Measurements from ENCODE around the gene HRH2. TPM values are rescaled to one million over a fixed set of nuclear protein-coding genes. Genes with fewer than 3 reads are reported as not detected.

The HRH2 gene
- total RNA-seq, 1 donor from 2014 or later: 37.1 TPM

GRCh38 chr5:175706499-175706898 lies 48.6 kb downstream of the HRH2 start:
- Mint-ChIP-seq H3K27ac (no peak overlapping the region), H3K9me3 (no peaks in the 10 kb centered on the region), H3K27me3 (ENCODE audit: low read depth) (no peaks in the 10 kb centered on the region), H3K4me1 (ENCODE audit: low read depth) (peaks cover 4% of the 10 kb centered on the region), H3K4me3 (ENCODE audit: low read depth) (no peak overlapping the region), H3K36me3 (ENCODE audit: low read depth) (peaks cover 44% of the 10 kb centered on the region)
- intact Hi-C loops (cut with micrococcal nuclease): no loop called here
- no peak for DNase-seq (ENCODE audit: low spot score)

- Mint-ChIP-seq H3K4me3 (ENCODE audit: low read depth) (no peak overlapping the region), H3K27me3 (ENCODE audit: low read depth) (no peaks in the 10 kb centered on the region), H3K9me3 (no peaks in the 10 kb centered on the region), H3K36me3 (ENCODE audit: low read depth) (peaks cover 41% of the 10 kb centered on the region), H3K4me1 (ENCODE audit: low read depth) (peaks cover 4% of the 10 kb centered on the region), H3K27ac (no peak overlapping the region)
- intact Hi-C loops (cut with micrococcal nuclease): no loop called here
- no peak for DNase-seq (ENCODE audit: low spot score)
Measured at GRCh38 chr5:175707751-175708375, 50.0 kb downstream of the HRH2 start.

- Mint-ChIP-seq H3K9me3 (peaks cover 7% of the 10 kb centered on the region), H3K27ac (no peak overlapping the region), H3K36me3 (ENCODE audit: low read depth) (peaks cover 43% of the 10 kb centered on the region), H3K4me3 (ENCODE audit: low read depth) (no peak overlapping the region), H3K4me1 (ENCODE audit: low read depth) (peaks cover 4% of the 10 kb centered on the region), H3K27me3 (ENCODE audit: low read depth) (no peaks in the 10 kb centered on the region)
- intact Hi-C loops (cut with micrococcal nuclease): no loop called here
- DNase-seq (ENCODE audit: low spot score): no peak
Measured at GRCh38 chr5:175709276-175709781, 51.5 kb downstream of the HRH2 start.

GRCh38 chr5:175710326-175710725 lies 52.5 kb downstream of the HRH2 start:
- Mint-ChIP-seq H3K27ac (no peak overlapping the region), H3K9me3 (peaks cover 15% of the 10 kb centered on the region), H3K4me3 (ENCODE audit: low read depth) (no peak overlapping the region)

GRCh38 chr5:175711031-175711430 lies 53.2 kb downstream of the HRH2 start:
- H3K4me1 Mint-ChIP-seq (ENCODE audit: low read depth): peaks cover 4% of the 10 kb centered on the region
- H3K9me3 Mint-ChIP-seq: peaks cover 20% of the 10 kb centered on the region
- H3K27ac Mint-ChIP-seq: no peak overlapping the region
- H3K27me3 Mint-ChIP-seq (ENCODE audit: low read depth): no peaks in the 10 kb centered on the region
- no peak overlapping the region for H3K4me3 Mint-ChIP-seq (ENCODE audit: low read depth)
- no peak for DNase-seq (ENCODE audit: low spot score)
- intact Hi-C loops (cut with micrococcal nuclease): no loop called here
- peaks cover 46% of the 10 kb centered on the region for H3K36me3 Mint-ChIP-seq (ENCODE audit: low read depth)

More at GRCh38 chr5:175710326-175710725, 52.5 kb downstream of the HRH2 start:
- intact Hi-C loops (cut with micrococcal nuclease): no loop called here
- Mint-ChIP-seq H3K4me1 (ENCODE audit: low read depth) (peaks cover 4% of the 10 kb centered on the region), H3K36me3 (ENCODE audit: low read depth) (peaks cover 46% of the 10 kb centered on the region), H3K27me3 (ENCODE audit: low read depth) (no peaks in the 10 kb centered on the region)
- no peak for DNase-seq (ENCODE audit: low spot score)

GRCh38 chr5:175711472-175712312 lies 53.8 kb downstream of the HRH2 start:
- H3K36me3 Mint-ChIP-seq (ENCODE audit: low read depth): peaks cover 51% of the 10 kb centered on the region
- H3K4me3 Mint-ChIP-seq (ENCODE audit: low read depth): no peak overlapping the region
- intact Hi-C loops (cut with micrococcal nuclease): no loop called here
- H3K4me1 Mint-ChIP-seq (ENCODE audit: low read depth): peaks cover 4% of the 10 kb centered on the region
- DNase-seq (ENCODE audit: low spot score): no peak
- H3K27ac Mint-ChIP-seq: no peak overlapping the region
- no peaks in the 10 kb centered on the region for H3K27me3 Mint-ChIP-seq (ENCODE audit: low read depth)
- peaks cover 26% of the 10 kb centered on the region for H3K9me3 Mint-ChIP-seq

- H3K27me3 Mint-ChIP-seq (ENCODE audit: low read depth): no peaks in the 10 kb centered on the region
- peaks cover 53% of the 10 kb centered on the region for H3K36me3 Mint-ChIP-seq (ENCODE audit: low read depth)
- no peak overlapping the region for H3K27ac Mint-ChIP-seq
- no peak for DNase-seq (ENCODE audit: low spot score)
- peaks cover 32% of the 10 kb centered on the region for H3K9me3 Mint-ChIP-seq
- intact Hi-C loops (cut with micrococcal nuclease): no loop called here
- no peak overlapping the region for H3K4me3 Mint-ChIP-seq (ENCODE audit: low read depth)
- peaks cover 4% of the 10 kb centered on the region for H3K4me1 Mint-ChIP-seq (ENCODE audit: low read depth)
Measured at GRCh38 chr5:175712313-175712680, 54.4 kb downstream of the HRH2 start.

GRCh38 chr5:175712681-175713085 lies 54.8 kb downstream of the HRH2 start:
- Mint-ChIP-seq H3K4me1 (ENCODE audit: low read depth) (peaks cover 4% of the 10 kb centered on the region), H3K9me3 (peaks cover 32% of the 10 kb centered on the region), H3K36me3 (ENCODE audit: low read depth) (peaks cover 53% of the 10 kb centered on the region), H3K27me3 (ENCODE audit: low read depth) (no peaks in the 10 kb centered on the region), H3K4me3 (ENCODE audit: low read depth) (no peak overlapping the region), H3K27ac (no peak overlapping the region)
- intact Hi-C loops (cut with micrococcal nuclease): no loop called here
- DNase-seq (ENCODE audit: low spot score): no peak

- Mint-ChIP-seq H3K4me3 (ENCODE audit: low read depth) (no peak overlapping the region), H3K27me3 (ENCODE audit: low read depth) (no peaks in the 10 kb centered on the region), H3K27ac (no peak overlapping the region), H3K9me3 (peaks cover 32% of the 10 kb centered on the region), H3K4me1 (ENCODE audit: low read depth) (peaks cover 10% of the 10 kb centered on the region), H3K36me3 (ENCODE audit: low read depth) (peaks cover 44% of the 10 kb centered on the region)
- intact Hi-C loops (cut with micrococcal nuclease): no loop called here
- DNase-seq (ENCODE audit: low spot score): no peak
Measured at GRCh38 chr5:175713930-175714329, 56.1 kb downstream of the HRH2 start.

GRCh38 chr5:175714479-175715085 lies 56.7 kb downstream of the HRH2 start:
- H3K4me3 Mint-ChIP-seq (ENCODE audit: low read depth): no peak overlapping the region
- DNase-seq (ENCODE audit: low spot score): no peak
- peaks cover 38% of the 10 kb centered on the region for H3K36me3 Mint-ChIP-seq (ENCODE audit: low read depth)
- no peak overlapping the region for H3K27ac Mint-ChIP-seq
- H3K4me1 Mint-ChIP-seq (ENCODE audit: low read depth): peaks cover 6% of the 10 kb centered on the region
- peaks cover 32% of the 10 kb centered on the region for H3K9me3 Mint-ChIP-seq
- no peaks in the 10 kb centered on the region for H3K27me3 Mint-ChIP-seq (ENCODE audit: low read depth)
- intact Hi-C loops (cut with micrococcal nuclease): no loop called here

- Mint-ChIP-seq H3K36me3 (ENCODE audit: low read depth) (peaks cover 28% of the 10 kb centered on the region), H3K9me3 (peaks cover 32% of the 10 kb centered on the region), H3K4me1 (ENCODE audit: low read depth) (peaks cover 6% of the 10 kb centered on the region), H3K4me3 (ENCODE audit: low read depth) (no peak overlapping the region), H3K27ac (no peak overlapping the region), H3K27me3 (ENCODE audit: low read depth) (no peaks in the 10 kb centered on the region)
- DNase-seq (ENCODE audit: low spot score): no peak
- intact Hi-C loops (cut with micrococcal nuclease): no loop called here
Measured at GRCh38 chr5:175715627-175716522, 58.0 kb downstream of the HRH2 start.

GRCh38 chr5:175717837-175718236 lies 60.0 kb downstream of the HRH2 start:
- H3K4me3 Mint-ChIP-seq (ENCODE audit: low read depth): no peak overlapping the region

More at GRCh38 chr5:175717837-175718236, 60.0 kb downstream of the HRH2 start:
- no peak for DNase-seq (ENCODE audit: low spot score)
- H3K36me3 Mint-ChIP-seq (ENCODE audit: low read depth): peaks cover 21% of the 10 kb centered on the region
- H3K9me3 Mint-ChIP-seq: peaks cover 32% of the 10 kb centered on the region
- no peaks in the 10 kb centered on the region for H3K27me3 Mint-ChIP-seq (ENCODE audit: low read depth)
- H3K27ac Mint-ChIP-seq: no peak overlapping the region
- intact Hi-C loops (cut with micrococcal nuclease): loop anchor here (1.0 kb wide), 1 partner anchor 184 kb away; no protein-coding TSS in a partner anchor
- H3K4me1 Mint-ChIP-seq (ENCODE audit: low read depth): peaks cover 6% of the 10 kb centered on the region
